Common myeloid progenitor, CD34-positive (primary cell): ENCODE results near the gene FRMD4A.
A peak's percentile ranks its signal among the peaks of the same experiment; 100 is the strongest.

ENCODE experiments used
- CTCF ChIA-PET: fragments of 350-600 bp; sonication (Branson Sonifier 250); formaldehyde crosslinking; loops from one replicate; lab custom pipeline; 2021; ENCODE audit warnings: antibody characterized with exemption; lab: Charles Lee
- POLR2A ChIA-PET: fragments of 350-600 bp; sonication (Branson Sonifier 250); formaldehyde crosslinking; loops from one replicate; lab custom pipeline; 2021; ENCODE audit warnings: antibody characterized with exemption; lab: Charles Lee
- DNase-seq, 3 donors: peaks; one replicate each; pipeline versions ENCODE4 v3.0.0 to v3.0.0-alpha.2; 2013
- H3K27ac ChIP-seq, 2 experiments: 1 replicate in 1 of 2; 2 replicates in 1 of 2; pipeline ENCODE4 v1.7.0; 2013; ENCODE audit warnings: inconsistent platforms in 2 of 2, low read length in 2 of 2, mild to moderate bottlenecking in 2 of 2, low read depth in 1 of 2, moderate library complexity in 1 of 2; ENCODE audit not compliant: severe bottlenecking in 2 of 2, insufficient read depth in 1 of 2, poor library complexity in 1 of 2
- H3K27me3 ChIP-seq, 5 experiments: replicated peaks in 2 of 5; 1 replicate in 3 of 5; 2 replicates in 2 of 5; pipeline versions ENCODE4 v1.6.1 to v1.7.0; 2013; ENCODE audit warnings: low read length in 4 of 5, mild to moderate bottlenecking in 2 of 5, moderate library complexity in 2 of 5, inconsistent platforms in 1 of 5; ENCODE audit not compliant: insufficient read depth in 5 of 5, control insufficient read depth in 4 of 5
- H3K36me3 ChIP-seq, 4 experiments: 1 replicate in 2 of 4; 2 replicates in 2 of 4; pipeline versions ENCODE4 v1.6.1 to v1.7.0; 2013; ENCODE audit warnings: low read length in 3 of 4, control low read depth in 1 of 4, mild to moderate bottlenecking in 1 of 4; ENCODE audit not compliant: control insufficient read depth in 4 of 4, insufficient read depth in 4 of 4
- H3K4me1 ChIP-seq, 4 experiments: 1 replicate in 3 of 4; 2 replicates in 1 of 4; pipeline versions ENCODE4 v1.6.1 to v1.7.1; 2013; ENCODE audit warnings: low read length in 3 of 4, mild to moderate bottlenecking in 3 of 4, control low read depth in 1 of 4, inconsistent platforms in 1 of 4, moderate library complexity in 1 of 4; ENCODE audit not compliant: control insufficient read depth in 4 of 4, insufficient read depth in 4 of 4; ENCODE audit errors: control extremely low read depth in 1 of 4
- H3K4me3 ChIP-seq, 7 experiments: 1 replicate in 4 of 7; 2 replicates in 3 of 7; pipeline versions ENCODE4 v1.5.1 to v1.7.0; 2013; ENCODE audit warnings: mild to moderate bottlenecking in 7 of 7, low read length in 6 of 7, moderate library complexity in 6 of 7, inconsistent platforms in 2 of 7, low read depth in 2 of 7, control low read depth in 1 of 7; ENCODE audit not compliant: insufficient read depth in 4 of 7, control insufficient read depth in 1 of 7; ENCODE audit errors: extremely low read depth in 1 of 7
- H3K9me3 ChIP-seq, 5 experiments: 1 replicate in 4 of 5; 2 replicates in 1 of 5; pipeline versions ENCODE4 v1.6.1 to v1.7.1; 2013; ENCODE audit warnings: low read length in 4 of 5, mild to moderate bottlenecking in 2 of 5, inconsistent platforms in 1 of 5, low read depth in 1 of 5, moderate library complexity in 1 of 5; ENCODE audit not compliant: control insufficient read depth in 4 of 5, insufficient read depth in 2 of 5; ENCODE audit errors: control extremely low read depth in 1 of 5
- WGBS: methylation state at CpG from one replicate; pipeline ENCODE4 v1.1.5; 2013; ENCODE audit not compliant: insufficient coverage; 5-methylcytosine and 5-hydroxymethylcytosine counted together

Gene FRMD4A

GRCh38 chr10:14026325-14026724 lies 304.4 kb downstream of the FRMD4A start:
- no peak overlapping the region for H3K4me3 ChIP-seq
- peaks cover 0 to 40% (median 8%) of the 10 kb centered on the region in 5 experiments for H3K27me3 ChIP-seq
- 97% methylated on average over 4 of the region's 4 CpGs for WGBS
- CTCF ChIA-PET: no interaction called here
- no peak for DNase-seq
- H3K4me1 ChIP-seq: peaks cover 6 to 12% (median 8%) of the 10 kb centered on the region in 4 experiments
- H3K36me3 ChIP-seq: no peaks in the 10 kb centered on the region
- no peak overlapping the region for H3K27ac ChIP-seq
- no peaks in the 10 kb centered on the region for H3K9me3 ChIP-seq
- POLR2A ChIA-PET: no interaction called here

DNA sequence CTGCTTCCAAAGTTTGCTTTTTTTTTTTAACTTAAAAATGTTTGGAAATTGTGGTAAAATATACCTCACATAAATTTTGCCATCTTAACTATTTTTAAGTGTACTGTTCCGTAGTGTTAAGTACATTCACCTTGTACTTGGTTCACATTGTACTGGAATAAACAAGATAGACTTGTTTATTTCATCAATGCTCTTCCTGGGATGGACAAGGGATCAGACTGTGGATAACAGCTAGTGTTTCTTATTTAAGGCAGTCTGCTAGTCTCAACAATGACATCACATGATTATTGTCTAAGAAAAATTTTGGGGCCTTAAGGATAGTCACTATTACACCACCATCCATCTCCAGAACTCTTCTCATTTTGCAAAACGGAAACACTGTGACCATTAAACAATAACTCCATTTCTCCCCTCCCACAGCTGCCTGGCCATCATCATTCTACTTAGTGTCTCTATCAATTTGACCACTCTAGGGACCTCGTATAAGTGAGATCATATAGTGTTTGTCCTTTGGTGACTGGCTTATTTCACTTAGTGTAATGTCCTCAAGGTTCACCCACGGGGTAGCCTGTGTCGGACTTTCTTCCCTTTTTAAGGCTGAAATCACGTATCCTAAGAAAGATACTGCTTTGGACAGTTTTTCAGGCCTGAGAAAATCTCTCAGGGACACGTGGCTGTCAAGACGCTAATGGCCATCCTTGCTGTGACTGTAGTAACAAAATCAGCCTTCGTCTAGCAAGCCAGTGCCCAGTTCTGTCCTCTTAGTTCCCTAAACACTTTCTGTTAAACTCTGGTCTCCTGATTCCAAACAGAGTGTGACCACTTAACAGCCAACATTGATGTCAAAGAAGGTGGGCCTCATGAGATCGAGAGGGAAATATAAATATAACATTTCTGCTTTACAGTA lies 305.2 kb downstream of the FRMD4A start:
- Histone ChIP-seq H3K4me3 (no peak overlapping the region), H3K27ac (no peak overlapping the region), H3K9me3 (no peaks in the 10 kb centered on the region), H3K27me3 (peaks cover 0 to 40% (median 8%) of the 10 kb centered on the region in 5 experiments), H3K36me3 (no peaks in the 10 kb centered on the region), H3K4me1 (peaks cover 6 to 12% (median 8%) of the 10 kb centered on the region in 4 experiments)
- DNase-seq: no peak
- CTCF ChIA-PET: no interaction called here
- POLR2A ChIA-PET: no interaction called here
- WGBS: 97% methylated on average over 8 of the region's 10 CpGs

DNA sequence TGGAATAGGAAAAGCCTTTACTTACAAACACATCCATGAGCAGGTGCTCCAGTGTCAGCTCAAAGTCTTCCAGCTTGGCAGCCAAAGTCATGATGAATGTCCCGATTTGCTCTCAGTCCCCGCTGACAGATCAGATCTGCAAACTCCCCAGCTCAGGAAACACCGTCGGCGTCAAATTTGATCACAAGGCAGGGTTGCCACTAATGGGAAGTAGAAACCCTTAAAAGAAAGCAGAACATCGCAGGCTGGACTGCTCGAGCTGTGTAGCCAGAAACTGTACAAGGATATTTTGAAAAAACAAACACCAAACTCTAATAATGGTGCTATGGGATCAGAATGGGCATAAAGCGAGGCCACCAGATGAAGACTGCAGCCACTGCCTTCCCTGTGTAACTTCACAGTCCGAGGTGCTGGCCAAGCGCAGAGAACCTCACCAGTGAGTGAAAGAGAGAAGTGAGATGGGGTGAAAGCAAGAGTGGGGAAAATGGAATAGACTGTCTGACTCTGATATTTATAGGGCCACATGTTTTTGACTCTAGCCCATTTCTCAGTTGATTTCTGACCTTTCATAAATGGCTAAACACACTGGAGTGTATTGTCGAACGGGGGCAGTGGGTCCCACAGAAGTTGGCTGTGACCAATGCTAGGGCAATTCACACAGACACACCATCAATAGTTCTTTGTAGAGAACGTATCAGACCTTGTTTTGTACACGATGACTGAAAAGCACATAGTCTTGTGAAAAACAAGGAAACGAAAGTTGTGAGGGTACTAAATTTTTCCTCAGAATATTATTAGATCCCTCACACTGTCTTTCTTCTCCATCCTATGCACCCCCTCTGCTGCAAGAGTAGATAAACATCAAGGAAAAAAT lies 306.2 kb downstream of the FRMD4A start:
- ChIA-PET POLR2A (no interaction called here), CTCF (interaction anchor here (1.1 kb wide), 1 partner anchor 10 kb away, joined by 3 read pairs; no protein-coding TSS in a partner anchor)
- Histone ChIP-seq H3K27me3 (peaks cover 0 to 43% (median 8%) of the 10 kb centered on the region in 5 experiments), H3K27ac (no peak overlapping the region), H3K4me3 (peak overlapping the region in 3 of 7 experiments; percentile 4 to 42 (median 42)), H3K36me3 (no peaks in the 10 kb centered on the region), H3K4me1 (peaks cover 6 to 12% (median 8%) of the 10 kb centered on the region in 4 experiments), H3K9me3 (peaks cover 0 to 4% (median 2%) of the 10 kb centered on the region in 5 experiments)
- WGBS: 34% methylated on average over 14 of the region's 15 CpGs
- DNase-seq: peak; percentile 10 to 40 (median 37)

GRCh38 chr10:14023673-14024328 lies 306.9 kb downstream of the FRMD4A start:
- ChIA-PET POLR2A (no interaction called here), CTCF (interaction anchor here (1.1 kb wide), 1 partner anchor 10 kb away, joined by 3 read pairs; no protein-coding TSS in a partner anchor)
- Histone ChIP-seq H3K4me3 (peak overlapping the region in 3 of 7 experiments; percentile 4 to 42 (median 42)), H3K27ac (no peak overlapping the region), H3K9me3 (peaks cover 0 to 11% (median 4%) of the 10 kb centered on the region in 5 experiments), H3K36me3 (no peaks in the 10 kb centered on the region), H3K4me1 (peaks cover 6 to 12% (median 8%) of the 10 kb centered on the region in 4 experiments), H3K27me3 (peaks cover 0 to 40% (median 8%) of the 10 kb centered on the region in 5 experiments)
- peak in 2 of 3 donors; percentile 10 to 30 for DNase-seq
- WGBS: 10% methylated on average over 4 of the region's 7 CpGs

DNA sequence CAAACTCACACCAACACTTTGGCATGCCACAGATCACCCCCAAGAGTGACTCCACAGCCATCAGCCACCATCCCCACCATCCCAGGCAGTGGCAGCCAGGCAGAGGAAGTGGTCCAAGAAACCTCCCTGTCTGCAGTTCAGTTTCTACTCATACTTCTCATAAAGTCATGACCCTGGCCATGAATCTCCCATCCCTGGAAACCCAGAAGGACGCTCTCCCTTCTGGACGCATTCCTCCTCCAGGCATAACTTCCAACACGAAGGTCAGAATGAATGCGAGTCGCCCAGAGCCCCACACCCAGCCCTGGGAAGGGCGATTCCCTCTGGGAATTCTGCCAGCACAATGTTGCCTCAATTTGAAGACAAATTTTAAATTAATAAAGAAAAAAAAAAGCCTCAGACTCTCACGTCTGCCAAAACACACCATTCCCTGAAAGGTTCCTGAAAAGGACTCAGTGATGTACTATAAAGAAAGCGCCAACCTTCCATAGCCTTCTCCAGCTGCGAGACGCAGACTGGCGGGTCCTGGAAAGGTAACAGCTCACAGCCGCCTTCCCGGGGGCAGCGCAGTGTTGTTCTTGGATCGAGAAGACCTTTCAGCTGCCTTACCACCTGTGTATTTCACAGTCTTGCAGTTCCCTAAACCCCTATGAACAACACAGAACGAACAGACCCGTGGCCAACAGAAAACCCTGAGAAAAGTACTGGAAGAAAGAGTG lies 307.6 kb downstream of the FRMD4A start:
- peaks cover 6 to 12% (median 8%) of the 10 kb centered on the region in 4 experiments for H3K4me1 ChIP-seq
- H3K9me3 ChIP-seq: peaks cover 0 to 12% (median 4%) of the 10 kb centered on the region in 5 experiments
- ChIA-PET CTCF (no interaction called here), POLR2A (no interaction called here)
- 81% methylated on average over 11 of the region's 17 CpGs for WGBS
- no peak overlapping the region for H3K4me3 ChIP-seq
- no peaks in the 10 kb centered on the region for H3K36me3 ChIP-seq
- peaks cover 0 to 38% (median 8%) of the 10 kb centered on the region in 5 experiments for H3K27me3 ChIP-seq
- no peak for DNase-seq
- H3K27ac ChIP-seq: no peak overlapping the region

- DNase-seq: no peak
- Histone ChIP-seq H3K4me1 (peaks cover 6 to 12% (median 8%) of the 10 kb centered on the region in 4 experiments), H3K9me3 (peaks cover 0 to 12% (median 4%) of the 10 kb centered on the region in 5 experiments), H3K27ac (no peak overlapping the region), H3K36me3 (no peaks in the 10 kb centered on the region), H3K4me3 (no peak overlapping the region), H3K27me3 (peaks cover 0 to 36% (median 8%) of the 10 kb centered on the region in 5 experiments)
- POLR2A ChIA-PET: no interaction called here
- 45% methylated on average over 4 of the region's 4 CpGs for WGBS
- CTCF ChIA-PET: no interaction called here
Measured at GRCh38 chr10:14022052-14022451, 308.7 kb downstream of the FRMD4A start.
